Activated CD8-positive, alpha-beta memory T cell treated with anti-CD3 and anti-CD28 coated beads for 36 hours (primary cell): ENCODE measurements around the gene FOXRED2. TPM values are rescaled to one million over a fixed set of nuclear protein-coding genes. Genes with fewer than 3 reads are reported as not detected.

ENCODE experiments used
- CTCF ChIA-PET: fragments of 350-600 bp; sonication (Branson Sonifier 250); formaldehyde crosslinking; loops from one replicate; lab custom pipeline; 2021; ENCODE audit warnings: antibody characterized with exemption; lab: Charles Lee
- POLR2A ChIA-PET: fragments of 350-600 bp; sonication (Branson Sonifier 250); formaldehyde crosslinking; loops from one replicate; lab custom pipeline; 2021; ENCODE audit warnings: antibody characterized with exemption; lab: Charles Lee
- total RNA-seq, 2 experiments: library from RNA; stranded (reverse); gene quantifications; one replicate each; pipeline ENCODE4 v1.2.3, GENCODE V29; 2021

FOXRED2 gene
- total RNA-seq, 2 experiments from 2014 or later: 25.3 to 26.3 TPM

DNA sequence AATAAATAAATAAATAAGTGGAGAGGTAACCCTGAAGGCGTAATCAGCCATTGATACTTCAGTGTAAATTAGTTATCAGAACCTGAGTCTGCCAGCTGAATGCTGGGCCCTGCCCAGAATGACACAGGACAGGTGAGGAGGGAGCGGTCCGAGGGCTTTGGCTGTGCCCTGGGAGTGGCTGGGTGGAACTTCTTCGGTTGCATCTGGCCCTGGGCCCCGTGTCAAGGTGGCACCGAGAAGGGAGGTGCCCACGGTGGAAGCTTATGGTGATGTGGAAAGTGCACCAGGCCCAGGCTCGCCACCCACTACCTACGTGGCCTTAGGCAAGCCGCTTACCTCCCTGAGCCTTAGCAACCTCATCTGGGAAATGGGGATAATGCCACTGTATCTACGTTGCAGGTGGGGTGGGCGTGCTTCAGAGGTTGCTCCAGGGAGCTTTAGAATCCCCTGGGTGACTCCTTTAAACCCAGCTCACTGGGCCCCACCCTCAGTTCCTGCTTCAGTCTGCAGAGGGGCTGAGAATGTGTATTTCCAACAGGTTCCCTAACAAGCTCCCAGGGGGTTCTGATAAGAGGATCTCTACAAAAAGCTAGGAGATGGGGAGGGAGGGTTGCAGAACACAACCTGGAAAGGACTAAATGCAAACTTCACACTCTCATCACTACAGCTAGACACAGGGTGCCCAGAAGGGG, 64.2 kb downstream of the FOXRED2 start:
- ChIA-PET CTCF (interaction anchor here (1.3 kb wide), 1 partner anchor 18 kb away, joined by 4 read pairs; no protein-coding TSS in a partner anchor), POLR2A (interaction anchor here (0.5 kb wide), 2 partner anchors 9 to 12 kb away, joined by 3 to 4 read pairs; no protein-coding TSS in a partner anchor)

DNA sequence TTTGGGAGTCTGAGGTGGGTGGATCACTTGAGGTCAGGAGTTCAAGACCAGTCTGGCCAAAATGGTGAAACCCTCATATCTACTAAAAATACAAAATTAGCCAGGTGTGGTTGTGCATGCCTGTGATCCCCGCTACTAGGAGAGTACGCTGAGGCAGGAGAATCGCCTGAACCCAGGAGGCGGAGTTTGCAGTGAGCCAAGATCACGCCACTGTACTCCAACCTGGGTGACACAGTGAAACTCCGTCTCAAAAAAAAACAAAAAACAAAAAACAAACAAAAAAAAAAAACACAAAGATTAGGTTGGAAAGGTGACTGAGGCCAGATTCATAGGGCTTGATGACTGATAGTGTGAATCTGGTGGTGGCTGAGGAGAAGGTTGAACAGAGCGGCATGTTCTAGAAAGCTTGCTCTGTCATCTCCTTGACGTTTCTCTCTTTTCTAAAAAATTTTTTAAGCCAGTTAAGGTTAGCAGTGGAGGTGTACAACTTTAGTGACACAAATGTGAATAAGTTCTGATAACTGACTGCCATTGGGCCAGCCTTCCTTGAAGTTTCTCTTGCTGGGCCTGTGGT, 66.3 kb downstream of the FOXRED2 start:
- POLR2A ChIA-PET: no interaction called here

DNA sequence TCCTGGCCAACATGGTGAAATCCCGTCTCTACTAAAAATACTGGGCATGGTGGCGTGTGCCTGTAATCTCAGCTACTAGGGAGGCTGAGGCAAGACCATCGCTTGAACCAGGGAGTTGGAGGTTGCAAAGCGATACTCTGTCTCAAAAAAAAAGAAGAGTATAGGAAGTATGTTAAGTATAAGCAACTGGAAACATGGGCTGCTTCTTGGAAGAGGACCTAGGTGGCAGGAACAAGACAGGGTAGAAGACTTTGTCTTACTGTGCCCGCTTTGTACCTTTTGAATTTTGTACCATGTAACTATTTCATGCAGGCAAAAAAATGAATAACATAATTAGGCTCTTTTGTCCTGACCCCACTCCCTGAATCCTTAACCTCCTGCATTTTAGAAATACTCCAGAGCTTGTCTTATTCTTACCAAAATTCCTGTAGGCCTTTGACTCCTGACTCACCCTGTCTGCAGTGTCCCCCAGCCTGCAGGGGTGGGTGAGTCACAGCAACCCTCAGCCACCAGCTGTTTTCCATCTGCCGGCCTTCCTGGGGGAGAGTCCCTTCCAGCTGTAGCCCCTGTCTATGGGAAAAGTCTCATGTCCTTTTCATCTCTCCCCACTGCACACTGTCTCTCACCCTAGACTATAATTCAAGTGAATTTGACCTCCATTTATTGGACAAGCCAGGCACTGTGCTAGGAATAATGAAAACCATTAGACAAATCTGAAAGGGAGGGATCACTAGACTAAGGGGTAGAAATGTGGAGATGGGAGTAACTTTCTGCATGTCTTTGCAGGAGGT, 67.2 kb downstream of the FOXRED2 start:
- ChIA-PET CTCF (interaction anchor here (0.5 to 0.7 kb wide), 2 partner anchors 12 to 55 kb away, joined by 3 read pairs; no protein-coding TSS in a partner anchor), POLR2A (no interaction called here)

More for the DNA sequence above, 66.3 kb downstream of the FOXRED2 start:
- CTCF ChIA-PET: interaction anchor here (0.7 kb wide), 2 partner anchors 56 to 1296 kb away, joined by 3 read pairs; no protein-coding TSS in a partner anchor

Other genes with a start within 250 kb of the FOXRED2 start
- 100 to 1,000 TPM; 616 to 642 TPM for gene MYH9, start 119.1 kb downstream of the FOXRED2 start, total RNA-seq
- 100 to 1,000 TPM; 117 to 124 TPM for gene TXN2, start 25.4 kb downstream of the FOXRED2 start, total RNA-seq
- gene EIF3D, start 22.1 kb upstream of the FOXRED2 start, total RNA-seq: 100 to 1,000 TPM; 327 to 338 TPM
- gene CACNG2, start 196.7 kb upstream of the FOXRED2 start, total RNA-seq: not detected